Nephron progenitor cell (in vitro differentiated cells): Measurements from ENCODE around the gene SIGLEC7.

Experiments
- DNase-seq: peaks from one replicate; pipeline ENCODE4 v3.0.0; 2021
- H3K27ac Mint-ChIP-seq: 2 replicates; pipeline ENCODE4 v1.8.0; 2021; ENCODE audit warnings: mild to moderate bottlenecking, moderate library complexity, mixed read lengths
- H3K27me3 Mint-ChIP-seq: 2 replicates; pipeline ENCODE4 v1.8.0; 2021; ENCODE audit warnings: mild to moderate bottlenecking, low read depth, mixed read lengths; ENCODE audit not compliant: poor library complexity
- H3K36me3 Mint-ChIP-seq: 2 replicates; pipeline ENCODE4 v1.8.0; 2021; ENCODE audit warnings: low read depth, mixed read lengths
- H3K4me1 Mint-ChIP-seq: 2 replicates; pipeline ENCODE4 v1.8.0; 2021; ENCODE audit warnings: mixed read lengths
- H3K4me3 Mint-ChIP-seq: 2 replicates; pipeline ENCODE4 v1.8.0; 2021; ENCODE audit warnings: mild to moderate bottlenecking, moderate library complexity, mixed read lengths
- H3K9me3 Mint-ChIP-seq: 2 replicates; pipeline ENCODE4 v1.8.0; 2021; ENCODE audit warnings: mild to moderate bottlenecking, moderate library complexity, mixed read lengths
- TF ChIP-seq, protein P1 (sequence below): fragments of 200-600 bp; sonication (generic); IDR thresholded peaks from 2 replicates; pipeline ENCODE4 v1.5.0; 2021; ENCODE audit warnings: antibody characterized with exemption

SIGLEC7 gene

DNA sequence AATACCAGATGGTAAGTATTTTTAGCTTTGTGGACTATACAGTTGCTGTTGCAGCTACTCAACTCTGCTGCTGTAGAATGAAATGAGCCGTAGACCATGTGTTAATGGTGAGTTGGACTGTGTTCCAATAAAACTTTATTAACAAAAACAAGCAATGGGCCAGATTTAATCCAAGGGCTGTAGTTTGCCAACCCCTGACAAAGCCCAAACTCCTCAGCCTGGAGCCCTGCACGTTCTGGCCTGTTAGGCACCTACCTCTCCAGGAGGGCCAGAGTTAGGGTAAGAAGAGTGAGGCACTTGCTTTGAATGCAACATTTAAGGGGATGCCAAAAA is 46.1 kb downstream of the SIGLEC7 start:
- no peaks in the 10 kb centered on the region for H3K36me3 Mint-ChIP-seq
- no peak overlapping the region for H3K27ac Mint-ChIP-seq
- TF ChIP-seq, protein P1, sequence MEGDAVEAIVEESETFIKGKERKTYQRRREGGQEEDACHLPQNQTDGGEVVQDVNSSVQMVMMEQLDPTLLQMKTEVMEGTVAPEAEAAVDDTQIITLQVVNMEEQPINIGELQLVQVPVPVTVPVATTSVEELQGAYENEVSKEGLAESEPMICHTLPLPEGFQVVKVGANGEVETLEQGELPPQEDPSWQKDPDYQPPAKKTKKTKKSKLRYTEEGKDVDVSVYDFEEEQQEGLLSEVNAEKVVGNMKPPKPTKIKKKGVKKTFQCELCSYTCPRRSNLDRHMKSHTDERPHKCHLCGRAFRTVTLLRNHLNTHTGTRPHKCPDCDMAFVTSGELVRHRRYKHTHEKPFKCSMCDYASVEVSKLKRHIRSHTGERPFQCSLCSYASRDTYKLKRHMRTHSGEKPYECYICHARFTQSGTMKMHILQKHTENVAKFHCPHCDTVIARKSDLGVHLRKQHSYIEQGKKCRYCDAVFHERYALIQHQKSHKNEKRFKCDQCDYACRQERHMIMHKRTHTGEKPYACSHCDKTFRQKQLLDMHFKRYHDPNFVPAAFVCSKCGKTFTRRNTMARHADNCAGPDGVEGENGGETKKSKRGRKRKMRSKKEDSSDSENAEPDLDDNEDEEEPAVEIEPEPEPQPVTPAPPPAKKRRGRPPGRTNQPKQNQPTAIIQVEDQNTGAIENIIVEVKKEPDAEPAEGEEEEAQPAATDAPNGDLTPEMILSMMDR, result no peak
- H3K27me3 Mint-ChIP-seq, result peaks cover 27% of the 10 kb centered on the region
- no peak for DNase-seq
- H3K9me3 Mint-ChIP-seq, result peaks cover 28% of the 10 kb centered on the region
- no peaks in the 10 kb centered on the region for H3K4me1 Mint-ChIP-seq
- no peak overlapping the region for H3K4me3 Mint-ChIP-seq

DNA sequence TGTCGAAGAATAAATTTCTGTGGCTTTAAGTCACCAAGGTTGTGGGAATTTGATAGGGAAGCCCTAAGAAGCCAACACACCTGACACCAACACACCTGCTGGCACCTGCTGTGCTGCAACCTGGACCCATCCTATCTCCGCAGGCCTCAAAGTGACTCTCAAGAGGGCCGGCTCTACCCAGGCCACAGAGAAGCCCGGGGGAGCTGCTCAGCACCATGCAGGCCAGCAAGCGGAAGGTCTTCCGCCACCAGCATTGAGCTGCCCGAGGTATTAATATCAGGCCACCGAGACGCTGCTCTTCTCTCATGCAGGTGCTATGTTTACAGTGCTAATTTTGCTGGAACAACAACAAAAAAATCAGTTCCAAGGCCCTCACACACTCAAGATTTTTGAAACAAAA is 50.6 kb downstream of the SIGLEC7 start:
- Mint-ChIP-seq H3K27ac (no peak overlapping the region), H3K4me3 (no peak overlapping the region), H3K4me1 (no peaks in the 10 kb centered on the region), H3K36me3 (no peaks in the 10 kb centered on the region), H3K27me3 (peaks cover 14% of the 10 kb centered on the region), H3K9me3 (peaks cover 20% of the 10 kb centered on the region)
- TF ChIP-seq, protein P1, result no peak
- DNase-seq, result no peak

DNA sequence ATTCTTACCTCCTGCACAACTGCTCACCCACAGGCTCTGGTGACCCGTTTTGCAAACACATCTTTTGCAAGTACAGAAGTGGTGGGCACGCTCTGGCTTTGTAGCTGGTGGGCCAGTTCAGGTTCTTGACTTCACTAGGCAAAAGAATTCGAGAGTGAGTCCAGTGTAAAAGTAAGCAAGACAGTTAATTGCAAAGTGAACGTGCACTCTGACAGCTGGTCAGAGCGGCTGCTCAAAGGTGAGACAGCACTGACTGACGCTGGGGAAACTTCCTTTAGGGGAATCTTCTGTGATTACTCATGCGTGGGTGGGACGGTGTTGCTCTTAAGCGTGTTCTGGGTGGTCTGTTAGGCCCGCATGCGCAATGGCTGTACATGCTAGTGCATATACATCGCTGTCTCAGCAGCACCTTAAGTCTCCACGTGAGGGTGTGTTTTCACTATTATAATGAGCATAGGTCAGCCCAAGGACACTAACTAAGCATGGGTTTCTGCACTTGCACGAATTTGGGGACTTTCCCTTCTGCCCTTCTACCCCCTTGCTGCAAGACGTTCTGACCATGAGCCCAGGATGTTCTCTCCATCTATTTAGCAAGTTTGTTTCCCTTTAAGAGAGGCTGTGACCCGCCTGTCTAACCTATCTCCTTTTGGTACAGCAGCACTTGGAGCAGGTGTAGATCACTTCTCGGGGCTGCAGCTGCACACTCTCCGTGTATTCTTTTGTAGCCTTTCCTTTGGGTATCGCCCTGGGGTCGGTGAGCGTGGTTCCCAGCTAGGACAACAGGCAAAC is 52.6 kb downstream of the SIGLEC7 start:
- Mint-ChIP-seq H3K36me3 (no peaks in the 10 kb centered on the region), H3K27me3 (peaks cover 14% of the 10 kb centered on the region), H3K4me3 (no peak overlapping the region), H3K27ac (no peak overlapping the region), H3K4me1 (no peaks in the 10 kb centered on the region), H3K9me3 (peaks cover 22% of the 10 kb centered on the region)
- TF ChIP-seq, protein P1, result no peak
- DNase-seq, result no peak

DNA sequence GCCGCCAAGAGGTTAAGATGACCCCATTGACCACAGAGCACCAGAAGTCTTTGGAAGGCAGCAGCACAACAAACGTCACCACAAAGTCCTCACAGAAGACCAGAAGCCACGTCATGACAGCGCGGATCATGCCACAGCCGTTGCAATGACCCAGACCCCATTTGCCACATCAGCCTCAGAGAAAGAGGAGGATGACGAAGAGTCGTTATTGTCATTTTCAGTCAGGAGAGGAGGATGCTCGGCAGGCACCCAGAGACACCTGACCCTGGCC is 53.1 kb downstream of the SIGLEC7 start:
- Mint-ChIP-seq H3K4me1 (peaks cover 1% of the 10 kb centered on the region), H3K36me3 (no peaks in the 10 kb centered on the region), H3K27me3 (peaks cover 15% of the 10 kb centered on the region), H3K4me3 (no peak overlapping the region), H3K27ac (no peak overlapping the region), H3K9me3 (peaks cover 24% of the 10 kb centered on the region)
- no peak for DNase-seq
- TF ChIP-seq, protein P1, result no peak

DNA sequence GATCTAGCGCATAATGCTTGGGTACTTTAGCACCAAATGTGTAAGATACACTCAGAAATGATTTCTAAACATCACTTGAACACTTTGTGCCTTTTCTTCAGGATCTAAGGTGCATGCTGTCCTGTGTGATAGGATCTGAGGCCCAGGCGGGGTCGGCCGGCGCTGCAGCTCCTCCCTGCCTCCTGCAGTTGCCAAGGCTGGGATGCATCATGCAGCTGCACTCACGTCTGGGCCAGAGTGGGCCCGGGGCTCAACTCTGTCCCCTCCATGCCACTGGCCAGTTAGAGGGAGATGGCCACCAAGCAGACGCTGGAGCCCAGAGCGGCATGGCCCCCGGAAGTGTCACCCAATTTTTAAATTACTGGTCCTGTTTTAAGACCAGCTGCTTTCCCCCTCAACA is 53.5 kb downstream of the SIGLEC7 start:
- TF ChIP-seq, protein P1, result no peak
- no peak for DNase-seq
- Mint-ChIP-seq H3K27me3 (peaks cover 19% of the 10 kb centered on the region), H3K4me1 (peaks cover 5% of the 10 kb centered on the region), H3K9me3 (peaks cover 28% of the 10 kb centered on the region), H3K4me3 (no peak overlapping the region), H3K36me3 (no peaks in the 10 kb centered on the region), H3K27ac (no peak overlapping the region)

DNA sequence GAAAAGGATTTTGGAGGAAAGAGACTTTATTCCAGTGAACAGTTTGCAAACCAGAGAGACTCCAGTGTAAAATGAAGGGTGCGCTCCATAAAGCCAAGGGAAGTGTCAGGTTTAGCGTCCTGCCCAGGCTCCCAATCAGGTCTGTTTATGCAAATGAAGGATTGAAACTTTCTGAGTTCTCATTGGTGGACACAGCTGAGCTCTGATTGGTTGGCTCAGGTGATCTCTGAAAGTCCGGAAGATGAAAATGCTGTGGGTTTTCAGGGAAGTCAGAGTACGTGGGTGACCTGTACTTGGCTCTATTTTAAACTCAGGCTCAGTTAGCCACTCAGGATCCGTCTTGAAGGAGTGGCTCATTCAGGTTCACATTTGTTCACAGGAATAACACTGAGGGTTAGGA is 54.1 kb downstream of the SIGLEC7 start:
- no peak for DNase-seq
- no peak overlapping the region for H3K4me3 Mint-ChIP-seq

More for the DNA sequence above, 54.1 kb downstream of the SIGLEC7 start:
- Mint-ChIP-seq H3K9me3 (peaks cover 31% of the 10 kb centered on the region), H3K27me3 (peaks cover 20% of the 10 kb centered on the region), H3K4me1 (peaks cover 8% of the 10 kb centered on the region), H3K36me3 (no peaks in the 10 kb centered on the region), H3K27ac (no peak overlapping the region)
- TF ChIP-seq, protein P1, result no peak
